ENCODE measurements around the gene NCKAP5. TPM values are rescaled to one million over a fixed set of nuclear protein-coding genes. Genes with fewer than 3 reads are reported as not detected.

The NCKAP5 gene
- total and polyA plus RNA-seq, 9 of the 15 experiments (the other 6 are each of a cell fraction or from before 2014, with no cell fraction given), result not detected

DNA sequence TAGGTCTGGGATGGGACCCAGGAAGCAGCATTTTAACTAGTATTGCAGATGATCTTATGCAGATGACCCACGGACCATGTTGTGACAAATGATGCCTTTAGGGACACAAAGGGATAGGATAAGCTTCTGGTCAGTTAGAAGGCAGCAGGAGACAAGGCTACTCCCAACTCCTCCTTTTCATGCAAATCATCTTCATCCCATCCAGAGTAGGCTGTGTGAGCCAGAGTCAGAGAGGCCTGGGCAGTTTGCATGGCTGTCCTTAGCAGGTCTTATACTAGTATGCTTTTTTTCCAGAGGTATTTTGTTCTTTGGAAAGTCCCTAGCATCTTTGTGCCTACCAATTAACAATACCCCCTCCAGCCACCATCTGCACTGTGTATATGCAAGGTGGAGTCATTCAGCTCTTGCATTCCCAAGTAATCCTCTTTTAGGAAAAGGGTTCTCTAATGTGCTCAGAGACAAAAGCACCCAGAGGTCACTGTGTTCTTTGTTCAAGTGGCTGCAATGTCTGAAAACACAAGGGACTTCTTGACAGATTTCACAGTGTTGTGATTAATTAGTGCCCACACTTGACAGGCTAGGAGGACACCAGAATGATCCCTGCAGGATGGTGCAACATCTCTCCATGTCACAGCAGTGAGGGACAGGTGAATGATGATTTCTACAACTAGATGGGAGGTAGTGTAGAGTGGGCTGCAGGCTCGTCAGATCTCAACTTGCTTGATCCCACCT is 225.8 kb downstream of the NCKAP5 start (continued):
- TF ChIP-seq, protein P1, sequence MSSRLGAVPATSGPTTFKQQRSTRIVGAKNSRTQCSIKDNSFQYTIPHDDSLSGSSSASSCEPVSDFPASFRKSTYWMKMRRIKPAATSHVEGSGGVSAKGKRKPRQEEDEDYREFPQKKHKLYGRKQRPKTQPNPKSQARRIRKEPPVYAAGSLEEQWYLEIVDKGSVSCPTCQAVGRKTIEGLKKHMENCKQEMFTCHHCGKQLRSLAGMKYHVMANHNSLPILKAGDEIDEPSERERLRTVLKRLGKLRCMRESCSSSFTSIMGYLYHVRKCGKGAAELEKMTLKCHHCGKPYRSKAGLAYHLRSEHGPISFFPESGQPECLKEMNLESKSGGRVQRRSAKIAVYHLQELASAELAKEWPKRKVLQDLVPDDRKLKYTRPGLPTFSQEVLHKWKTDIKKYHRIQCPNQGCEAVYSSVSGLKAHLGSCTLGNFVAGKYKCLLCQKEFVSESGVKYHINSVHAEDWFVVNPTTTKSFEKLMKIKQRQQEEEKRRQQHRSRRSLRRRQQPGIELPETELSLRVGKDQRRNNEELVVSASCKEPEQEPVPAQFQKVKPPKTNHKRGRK (tag; IDR thresholded peaks at IDR 0.05), result no peak
- TF ChIP-seq JUND (IDR thresholded peaks at IDR 0.05; ENCODE audit: borderline replicate concordance, low read depth, low read length) (no peak), JUND (tag; IDR thresholded peaks at IDR 0.05; ENCODE audit: borderline replicate concordance, low read depth, low read length) (no peak), NFATC3 (IDR thresholded peaks at IDR 0.05) (no peak), FOXK1 (CRISPR knock-in tag; IDR thresholded peaks at IDR 0.05; ENCODE audit: borderline replicate concordance) (no peak), ZNF282 (CRISPR knock-in tag; IDR thresholded peaks at IDR 0.05) (no peak), EP400 (IDR thresholded peaks at IDR 0.05) (no peak), BRD9 (IDR thresholded peaks at IDR 0.05; ENCODE audit: low read depth, partially characterized antibody) (no peak)
- TF ChIP-seq, protein P2, sequence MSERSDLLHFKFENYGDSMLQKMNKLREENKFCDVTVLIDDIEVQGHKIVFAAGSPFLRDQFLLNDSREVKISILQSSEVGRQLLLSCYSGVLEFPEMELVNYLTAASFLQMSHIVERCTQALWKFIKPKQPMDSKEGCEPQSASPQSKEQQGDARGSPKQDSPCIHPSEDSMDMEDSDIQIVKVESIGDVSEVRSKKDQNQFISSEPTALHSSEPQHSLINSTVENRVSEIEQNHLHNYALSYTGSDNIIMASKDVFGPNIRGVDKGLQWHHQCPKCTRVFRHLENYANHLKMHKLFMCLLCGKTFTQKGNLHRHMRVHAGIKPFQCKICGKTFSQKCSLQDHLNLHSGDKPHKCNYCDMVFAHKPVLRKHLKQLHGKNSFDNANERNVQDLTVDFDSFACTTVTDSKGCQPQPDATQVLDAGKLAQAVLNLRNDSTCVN (CRISPR knock-in tag; IDR thresholded peaks at IDR 0.05), result no peak
- TF ChIP-seq, protein P3, sequence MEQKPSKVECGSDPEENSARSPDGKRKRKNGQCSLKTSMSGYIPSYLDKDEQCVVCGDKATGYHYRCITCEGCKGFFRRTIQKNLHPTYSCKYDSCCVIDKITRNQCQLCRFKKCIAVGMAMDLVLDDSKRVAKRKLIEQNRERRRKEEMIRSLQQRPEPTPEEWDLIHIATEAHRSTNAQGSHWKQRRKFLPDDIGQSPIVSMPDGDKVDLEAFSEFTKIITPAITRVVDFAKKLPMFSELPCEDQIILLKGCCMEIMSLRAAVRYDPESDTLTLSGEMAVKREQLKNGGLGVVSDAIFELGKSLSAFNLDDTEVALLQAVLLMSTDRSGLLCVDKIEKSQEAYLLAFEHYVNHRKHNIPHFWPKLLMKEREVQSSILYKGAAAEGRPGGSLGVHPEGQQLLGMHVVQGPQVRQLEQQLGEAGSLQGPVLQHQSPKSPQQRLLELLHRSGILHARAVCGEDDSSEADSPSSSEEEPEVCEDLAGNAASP (IDR thresholded peaks at IDR 0.05), result no peak
- TF ChIP-seq, protein P4, sequence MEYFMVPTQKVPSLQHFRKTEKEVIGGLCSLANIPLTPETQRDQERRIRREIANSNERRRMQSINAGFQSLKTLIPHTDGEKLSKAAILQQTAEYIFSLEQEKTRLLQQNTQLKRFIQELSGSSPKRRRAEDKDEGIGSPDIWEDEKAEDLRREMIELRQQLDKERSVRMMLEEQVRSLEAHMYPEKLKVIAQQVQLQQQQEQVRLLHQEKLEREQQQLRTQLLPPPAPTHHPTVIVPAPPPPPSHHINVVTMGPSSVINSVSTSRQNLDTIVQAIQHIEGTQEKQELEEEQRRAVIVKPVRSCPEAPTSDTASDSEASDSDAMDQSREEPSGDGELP (CRISPR knock-in tag; IDR thresholded peaks at IDR 0.05; ENCODE audit: borderline replicate concordance), result no peak

Data from K562 (cell line).